Kidney glomerular epithelial cell (primary cell): ENCODE results near the gene ATG2A.

Experiments
- DNase-seq: peaks from one replicate; lab custom pipeline; 2025; lab: John Stamatoyannopoulos, UW

ATG2A gene

DNA sequence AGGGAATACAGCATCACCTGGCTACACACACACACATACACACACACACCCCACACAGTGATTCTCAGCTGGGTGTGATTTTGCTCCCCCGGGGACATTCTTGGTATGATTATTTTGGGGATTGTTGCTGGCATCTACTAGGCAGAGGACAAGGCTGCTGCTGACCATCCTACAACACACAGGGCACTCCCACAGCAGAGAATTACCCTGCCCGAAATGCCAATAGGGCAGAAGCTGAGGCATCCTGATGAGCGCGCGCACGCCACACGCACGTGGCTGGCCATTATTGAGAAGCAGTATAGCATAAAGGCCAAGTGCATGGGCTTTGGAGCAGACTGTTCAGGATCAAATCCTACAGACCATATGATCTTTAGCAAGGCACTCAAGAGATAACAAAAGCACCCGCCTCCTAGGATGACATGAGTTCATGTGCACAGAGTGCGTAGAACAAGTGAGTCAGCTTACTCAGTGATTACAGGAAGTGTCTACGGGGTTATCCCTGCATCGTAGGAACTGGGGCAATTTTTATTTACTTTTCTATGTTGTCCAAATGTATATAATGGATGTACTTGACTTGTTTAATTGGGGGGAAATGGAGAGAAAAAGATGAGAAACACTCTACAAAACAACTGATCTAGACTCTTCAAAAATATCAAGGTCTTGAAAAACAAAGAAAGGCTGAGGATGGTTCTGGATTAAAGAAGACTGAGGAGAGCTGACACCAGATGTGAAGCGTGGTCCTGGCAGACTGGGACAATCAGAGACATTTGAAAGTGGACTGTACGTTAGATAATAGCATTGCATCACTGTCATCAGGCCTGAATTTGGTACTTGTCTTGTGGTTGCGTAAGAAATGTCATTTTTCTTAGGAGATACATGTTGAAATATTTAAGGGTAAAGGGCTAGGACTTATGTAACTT lies 31.4 kb downstream of the ATG2A start:
- peak; percentile 38 for DNase-seq

DNA sequence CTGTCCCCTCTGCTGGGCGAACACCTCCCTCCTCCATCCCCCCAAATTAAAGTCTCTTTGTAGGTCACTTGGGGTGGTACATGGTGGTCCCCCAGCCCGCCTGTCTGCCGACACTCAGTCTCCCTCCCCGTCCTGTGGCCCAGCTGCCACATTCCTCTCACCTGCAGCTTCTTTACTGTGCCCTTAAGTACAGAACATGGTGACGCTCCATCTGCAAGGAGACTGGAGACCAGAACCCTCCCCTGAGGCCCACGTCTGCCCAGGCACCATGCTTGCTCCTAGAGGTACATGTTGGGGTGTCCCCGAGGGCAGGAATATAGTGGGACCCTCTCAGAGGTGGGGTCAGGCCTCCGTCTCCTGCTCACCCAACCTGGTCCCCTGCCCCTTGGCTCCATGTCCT lies 33.0 kb downstream of the ATG2A start:
- DNase-seq, result no peak

DNA sequence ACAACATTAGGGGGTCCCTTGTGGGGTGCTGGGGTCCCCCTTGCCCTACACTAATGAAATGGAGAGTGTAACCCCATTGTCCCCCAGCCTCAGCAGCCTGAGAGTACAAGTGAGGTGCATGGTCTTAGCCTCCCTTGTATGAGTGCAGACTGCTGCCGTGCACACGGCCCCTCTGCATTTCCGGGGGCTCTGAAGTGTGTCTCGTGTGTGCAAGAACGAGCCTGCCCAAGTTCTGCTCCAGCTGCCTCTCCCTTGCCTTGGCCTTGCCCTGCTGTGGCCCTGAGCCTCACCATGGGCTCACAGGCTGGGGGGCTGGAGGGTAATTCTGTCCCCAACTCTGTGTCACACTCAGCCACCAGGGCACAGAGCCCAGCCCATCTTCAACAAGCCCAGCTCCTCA lies 33.4 kb downstream of the ATG2A start:
- DNase-seq, result no peak

DNA sequence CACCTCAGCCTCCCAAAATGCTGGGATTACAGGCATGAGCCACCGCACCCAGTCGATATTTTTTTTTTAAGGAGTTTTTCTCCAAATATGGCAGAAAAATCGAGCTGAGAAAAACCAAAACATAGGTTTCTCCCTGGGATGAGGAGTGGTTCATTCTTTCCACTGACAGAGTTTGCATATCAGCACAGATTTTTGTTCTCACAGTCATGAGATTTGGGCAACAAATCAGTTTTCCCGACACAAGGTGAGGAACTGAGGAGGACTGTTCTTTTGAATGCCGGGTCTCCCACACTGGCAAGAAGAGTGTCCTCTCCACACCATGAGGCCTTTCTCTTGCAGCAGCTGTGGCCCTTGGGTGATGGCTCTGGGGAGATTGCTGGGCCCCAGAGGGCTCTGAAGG lies 34.8 kb downstream of the ATG2A start:
- DNase-seq, result no peak

DNA sequence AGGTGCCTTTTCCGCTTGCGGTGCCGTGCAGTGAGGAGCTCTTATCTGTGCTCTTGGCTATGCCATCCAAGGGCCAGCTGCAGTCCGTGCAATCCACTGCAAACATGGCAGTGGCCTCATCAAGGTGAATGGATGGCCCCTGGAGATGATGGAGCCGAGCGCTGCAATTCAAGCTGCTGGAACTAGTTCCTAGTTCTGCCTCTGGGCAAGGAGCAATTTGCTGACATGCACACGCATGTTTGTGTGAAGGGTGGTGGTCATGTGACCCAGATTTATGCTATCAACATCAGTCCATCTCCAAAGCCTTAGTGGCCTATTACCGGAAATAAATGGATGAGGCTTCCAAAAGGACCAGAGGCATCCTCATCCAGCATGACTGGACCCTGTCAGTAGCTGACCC lies 35.5 kb downstream of the ATG2A start:
- DNase-seq, result no peak

DNA sequence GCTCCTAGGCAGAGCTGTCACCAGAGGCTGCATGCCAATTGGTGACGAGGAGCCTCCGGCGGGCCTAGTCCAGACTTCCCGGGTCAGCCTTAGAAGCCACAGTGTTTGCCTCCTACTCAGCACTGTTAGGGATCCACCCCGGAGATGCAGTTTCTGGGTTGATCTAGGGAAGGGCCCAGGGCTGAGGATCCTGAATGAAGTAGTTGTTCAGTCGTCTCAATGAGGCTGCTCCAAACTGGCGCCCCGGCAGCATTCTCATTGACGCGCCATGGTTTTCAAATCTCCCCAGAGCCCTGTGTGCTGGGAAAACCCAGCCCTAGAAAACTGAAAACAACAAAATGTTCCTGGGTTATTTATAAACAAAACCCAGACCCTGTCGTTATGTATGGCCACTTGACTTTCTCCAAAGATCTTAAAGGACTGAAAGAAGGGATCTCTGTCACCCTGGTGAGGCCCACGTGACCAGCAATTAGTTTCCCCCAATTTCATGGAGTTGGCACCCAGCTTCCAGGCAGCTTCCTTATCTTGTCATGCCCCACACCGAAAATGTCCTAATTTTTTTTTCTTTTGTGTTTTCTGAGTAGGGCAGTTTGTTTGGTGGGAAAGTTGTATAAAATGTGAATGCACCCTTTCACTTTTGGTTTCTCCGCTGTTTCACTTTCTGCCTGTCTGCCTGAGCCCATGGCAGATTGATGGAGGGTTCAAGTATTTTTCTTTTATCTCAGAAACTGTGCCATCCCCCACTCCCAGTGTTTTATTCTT lies 36.6 kb downstream of the ATG2A start:
- DNase-seq, result no peak

DNA sequence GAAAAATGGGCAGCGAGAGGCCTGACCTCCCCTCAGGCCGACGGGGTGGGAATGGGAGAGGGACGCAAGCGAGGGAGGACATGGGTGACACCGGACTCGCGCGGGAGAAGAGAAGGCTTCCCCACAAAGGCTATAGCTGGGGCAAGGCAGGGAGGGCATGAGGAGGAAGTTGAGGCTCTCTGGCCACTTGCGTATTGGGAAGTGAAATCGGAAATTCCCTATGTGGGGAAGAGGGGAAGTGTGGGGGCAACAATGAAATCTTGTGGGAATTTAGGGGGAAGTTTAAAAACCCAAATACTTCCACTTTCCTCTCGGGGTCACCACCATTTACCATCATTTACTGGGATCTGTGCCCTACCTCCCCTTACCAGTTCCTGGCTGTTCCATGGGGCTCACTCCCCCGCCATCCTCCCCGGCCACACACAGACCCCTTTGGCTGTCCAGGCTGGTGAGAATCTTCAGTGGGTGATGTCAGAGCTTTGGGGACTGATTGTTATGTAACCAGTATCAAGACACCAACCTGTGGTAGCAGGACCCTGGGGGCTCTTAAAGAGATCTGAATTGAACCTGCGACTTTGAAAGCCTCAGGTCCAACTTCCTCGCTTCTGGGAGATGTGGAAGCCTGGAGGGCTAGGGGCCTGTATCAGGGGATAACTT lies 37.6 kb downstream of the ATG2A start:
- no peak for DNase-seq

DNA sequence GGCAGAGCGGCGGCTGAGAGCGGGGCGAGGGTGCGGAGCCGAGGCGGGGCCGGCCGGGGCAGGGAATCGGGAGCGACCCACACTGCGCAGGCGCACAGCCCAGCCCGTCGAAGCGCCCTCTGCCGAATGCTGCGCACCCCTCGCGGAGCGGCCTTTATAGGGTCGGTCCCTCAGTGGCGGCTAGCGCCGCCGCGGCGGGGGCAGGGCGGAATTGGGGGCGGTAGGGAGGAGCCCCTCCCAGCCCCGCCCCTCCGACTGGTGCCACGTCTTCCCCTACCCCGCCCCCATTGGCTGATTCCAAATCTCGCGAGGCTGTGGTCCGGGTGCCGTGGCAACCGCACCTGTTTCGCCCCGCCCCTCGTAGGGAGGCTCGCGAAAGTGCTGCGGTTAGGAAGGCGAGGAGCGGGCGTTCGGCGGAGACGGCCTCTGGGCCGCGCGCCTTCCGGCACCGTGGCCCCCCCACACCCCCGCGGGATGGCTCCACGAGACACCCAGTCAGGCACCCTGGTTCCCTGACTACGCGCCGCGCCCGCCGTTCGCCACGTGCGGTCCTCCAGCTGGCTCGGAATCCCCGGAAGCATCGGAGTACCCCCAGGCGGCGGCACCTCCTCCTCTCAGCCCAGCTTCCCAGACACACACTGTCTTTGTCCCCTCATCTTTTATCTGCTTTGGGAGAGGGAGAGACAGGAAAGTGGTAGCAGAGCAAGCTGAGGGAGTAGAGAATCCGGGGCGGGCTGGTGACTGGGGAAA lies 38.3 kb downstream of the ATG2A start, which contains the start of gene EHD1:
EHD1 (minus strand) TSS at position 128 of the 750 bp plus-strand sequence. CDS start 157 bp downstream, outside the sequence.
- DNase-seq, result peak; percentile 96

DNA sequence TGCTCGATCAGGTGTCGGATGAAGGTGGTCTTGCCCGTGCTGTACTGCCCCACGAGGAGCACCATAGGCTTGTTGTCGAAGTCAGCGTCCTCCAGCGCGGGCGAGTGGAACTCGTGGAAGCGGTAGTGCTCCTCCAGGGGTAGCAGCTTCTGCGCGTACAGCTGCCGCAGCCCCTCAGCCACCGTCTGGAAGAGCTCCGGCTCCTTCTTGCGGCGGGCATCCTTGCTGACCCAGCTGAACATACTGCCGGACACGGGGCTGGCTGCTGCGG lies 38.9 kb downstream of the ATG2A start:
- DNase-seq, result no peak

DNA sequence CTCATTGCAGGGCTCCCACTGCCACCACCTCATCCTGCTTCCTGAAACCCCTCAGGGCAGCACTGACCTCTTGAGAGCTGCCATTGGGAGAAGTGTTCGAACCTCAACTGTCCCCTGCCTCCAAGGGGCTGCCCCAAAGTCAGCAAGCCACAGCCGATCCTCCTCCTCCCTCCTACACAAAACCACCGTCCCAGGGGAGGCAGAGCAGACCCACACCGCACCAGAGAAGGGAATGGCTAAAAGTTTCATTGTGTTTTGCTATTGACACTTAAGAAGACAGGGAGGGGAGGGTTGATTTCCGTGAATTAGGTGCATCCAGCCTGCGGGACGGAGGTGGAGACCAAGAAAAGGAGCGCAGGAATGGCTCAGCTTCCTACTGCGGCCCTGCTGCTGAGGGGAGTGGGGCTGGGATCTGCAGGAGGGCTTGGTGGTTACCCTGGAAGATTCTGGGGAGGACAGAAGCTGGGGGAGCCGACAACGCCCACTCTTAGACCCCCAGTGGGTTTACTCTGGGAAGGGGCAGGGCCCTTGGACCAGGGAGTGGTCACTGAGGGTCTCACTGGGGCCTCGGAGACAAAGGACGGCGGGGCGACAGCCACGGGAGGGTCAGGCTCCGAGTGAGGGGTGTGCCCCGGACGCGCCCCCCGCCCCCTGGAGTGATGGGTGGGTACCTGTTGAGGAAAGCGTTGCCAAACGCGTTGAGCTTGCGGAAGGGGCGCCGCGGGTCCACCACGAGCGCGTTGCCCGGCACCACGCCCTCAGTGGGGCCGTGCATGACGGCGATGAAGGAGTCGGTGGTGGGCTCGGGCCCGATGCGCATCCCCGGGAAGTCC lies 39.4 kb downstream of the ATG2A start:
- no peak for DNase-seq

DNA sequence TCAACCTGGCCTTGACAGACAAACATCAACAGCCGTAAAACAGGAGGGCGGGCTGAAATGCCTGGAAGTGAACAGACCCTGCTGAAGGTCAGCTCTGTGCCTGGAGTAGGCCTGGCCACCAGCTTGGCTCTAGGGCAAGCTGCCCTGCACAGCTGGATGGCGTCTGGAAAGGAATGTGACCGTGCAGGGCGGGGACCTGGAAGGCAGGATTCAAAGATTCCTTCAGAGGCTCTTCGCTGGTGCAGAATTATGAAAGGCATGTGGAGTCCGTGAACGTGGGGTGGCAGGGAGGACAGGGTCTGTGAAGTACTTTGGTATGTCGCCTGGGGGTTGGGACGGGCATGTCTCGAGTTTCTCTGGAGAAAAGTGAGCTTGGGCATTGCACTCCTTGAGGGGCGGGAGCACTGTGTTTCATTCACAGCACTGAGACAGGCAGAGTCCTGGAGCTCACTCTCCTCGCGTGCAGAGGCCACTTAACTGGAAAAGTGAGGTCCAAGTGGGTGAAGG lies 40.1 kb downstream of the ATG2A start:
- peak; percentile 80 for DNase-seq

DNA sequence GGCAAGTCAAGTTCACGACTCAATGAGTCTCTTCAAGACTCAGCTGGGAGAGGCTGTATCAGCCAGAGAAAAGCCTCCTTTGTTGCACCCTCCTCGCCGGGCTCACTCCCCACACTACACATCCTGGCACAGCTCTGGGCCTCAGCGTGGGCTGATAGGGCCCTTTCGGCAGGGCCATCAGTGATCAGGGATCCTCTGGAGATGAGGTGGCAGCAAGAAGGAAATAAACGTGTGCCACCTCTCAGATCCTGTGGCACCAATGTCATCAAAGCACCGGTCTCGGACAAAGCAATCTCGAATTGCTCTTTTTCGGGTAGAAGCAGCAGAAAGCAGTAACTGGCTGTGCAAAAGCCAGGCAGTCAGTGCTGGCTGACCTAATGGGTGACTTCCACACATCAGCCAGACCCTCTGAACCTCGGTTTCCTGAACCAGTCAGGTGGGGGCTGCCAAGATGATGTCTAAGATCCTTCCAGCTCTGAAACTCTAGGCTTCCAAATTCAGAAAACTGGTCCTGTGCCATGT lies 40.7 kb downstream of the ATG2A start:
- DNase-seq, result no peak

DNA sequence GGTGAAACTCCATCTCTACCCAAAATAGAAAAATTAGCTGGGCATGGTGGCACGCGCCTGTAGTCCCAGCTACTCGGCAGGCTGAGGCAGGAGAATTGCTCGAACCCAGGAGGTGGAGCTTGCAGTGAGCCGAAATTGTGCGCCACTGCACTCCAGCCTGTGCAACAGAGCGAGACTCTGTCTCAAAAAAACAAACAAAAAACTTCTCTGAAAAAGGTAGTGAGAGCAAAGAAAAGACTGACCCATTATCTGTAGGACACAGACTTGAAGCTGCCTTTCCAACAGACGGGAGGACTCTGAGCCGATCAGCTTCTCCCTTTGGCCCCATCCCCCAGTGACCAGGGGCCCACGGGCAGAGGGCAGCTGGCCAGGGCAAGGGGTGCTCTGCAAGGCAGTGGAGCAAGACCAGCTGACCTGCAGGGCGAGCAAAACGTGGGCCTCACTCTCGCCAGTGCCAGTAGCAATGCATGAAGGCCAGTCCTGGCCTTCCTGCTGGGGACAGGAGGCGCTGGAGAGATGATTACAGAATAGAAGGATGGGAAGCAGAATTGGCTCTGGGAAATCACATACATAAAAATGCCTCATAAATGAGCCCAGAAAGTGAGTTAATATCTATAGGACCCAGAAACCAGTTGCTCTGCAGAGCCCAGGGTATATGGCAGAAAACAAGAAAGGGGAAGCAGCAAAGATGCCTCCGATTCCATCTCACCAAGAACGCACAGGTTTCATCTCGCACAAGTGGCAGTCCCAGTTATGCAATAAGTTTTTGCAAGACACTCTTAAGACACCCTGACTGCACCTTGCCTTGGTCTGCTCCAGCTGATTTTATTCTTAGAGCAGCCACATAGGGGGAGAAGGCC lies 41.4 kb downstream of the ATG2A start:
- no peak for DNase-seq

DNA sequence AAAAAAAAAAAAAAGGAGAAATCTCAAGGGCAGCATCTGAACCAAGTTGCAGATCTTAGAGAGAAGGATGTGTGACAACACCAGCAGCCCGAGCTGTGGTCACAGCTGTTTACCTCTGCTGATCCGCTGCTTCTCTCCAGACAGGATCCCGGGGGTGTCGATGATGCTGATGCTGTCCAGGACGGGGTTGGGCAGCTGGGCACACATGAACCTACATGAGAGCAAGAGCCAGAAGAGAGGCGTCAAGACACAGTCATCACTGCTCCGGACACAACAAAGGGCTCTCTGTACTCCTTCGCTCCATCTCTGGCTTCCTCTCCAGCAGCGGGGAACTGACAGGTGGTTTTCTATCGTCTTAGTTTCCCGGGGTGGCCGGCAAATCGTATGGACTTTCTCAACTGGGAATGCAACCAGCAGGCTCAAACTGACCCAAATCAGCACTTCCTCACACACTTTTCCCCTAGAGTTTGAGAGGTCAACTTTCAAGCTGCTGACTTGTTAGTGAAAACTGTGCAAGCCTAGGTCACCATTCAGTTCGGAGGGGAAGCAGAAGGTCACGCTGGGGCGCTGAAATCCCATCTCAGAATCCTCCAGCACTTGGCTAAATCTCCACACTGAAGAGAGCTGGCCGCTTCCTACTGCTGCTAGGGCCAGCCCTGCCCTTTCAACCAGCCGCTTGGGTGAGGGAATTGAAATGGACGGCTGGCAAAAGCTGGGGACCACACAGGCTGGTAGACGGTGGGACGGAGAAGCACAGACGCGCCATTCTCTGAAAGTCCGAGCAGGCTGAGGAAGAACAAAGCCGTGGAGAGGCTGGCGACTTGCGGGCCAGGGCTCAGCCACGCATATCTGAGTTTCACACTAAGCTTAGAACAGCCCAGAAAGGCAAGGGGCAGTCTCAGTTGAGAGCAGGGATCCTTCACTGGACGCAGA lies 42.4 kb downstream of the ATG2A start:
- no peak for DNase-seq

DNA sequence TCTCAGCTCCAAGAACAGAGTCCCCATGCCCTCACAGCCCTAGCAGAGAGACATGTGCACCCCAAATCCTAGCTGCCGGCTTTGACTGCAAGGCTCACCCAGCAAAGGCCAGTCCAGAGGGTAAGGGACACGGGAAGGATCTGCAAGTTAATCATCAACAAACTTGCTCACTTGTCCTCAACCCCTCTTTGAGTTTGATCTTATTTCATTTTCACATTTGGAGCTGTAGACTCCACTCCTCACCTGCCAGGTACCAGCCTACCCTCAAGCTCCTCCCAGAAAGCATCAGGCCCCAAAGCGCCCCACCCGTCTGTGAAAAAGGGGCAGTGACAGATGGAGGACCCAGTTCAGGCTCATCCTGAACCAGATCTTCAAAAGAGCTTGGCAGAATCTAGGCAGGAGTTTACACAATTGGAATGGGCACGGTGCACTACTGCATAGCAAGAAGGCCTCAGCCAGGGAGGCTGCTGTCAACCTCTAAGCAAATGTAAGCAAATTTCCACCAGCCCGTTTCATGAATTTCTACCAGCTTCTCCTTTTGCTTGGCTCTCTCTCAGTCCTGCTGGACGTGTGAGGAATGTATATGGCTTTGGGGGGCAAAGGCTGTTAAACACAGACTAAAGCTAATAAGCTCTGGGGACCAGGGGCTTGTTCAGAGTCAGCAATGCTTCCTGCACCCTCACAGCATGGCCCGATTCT lies 44.1 kb downstream of the ATG2A start:
- DNase-seq, result no peak

DNA sequence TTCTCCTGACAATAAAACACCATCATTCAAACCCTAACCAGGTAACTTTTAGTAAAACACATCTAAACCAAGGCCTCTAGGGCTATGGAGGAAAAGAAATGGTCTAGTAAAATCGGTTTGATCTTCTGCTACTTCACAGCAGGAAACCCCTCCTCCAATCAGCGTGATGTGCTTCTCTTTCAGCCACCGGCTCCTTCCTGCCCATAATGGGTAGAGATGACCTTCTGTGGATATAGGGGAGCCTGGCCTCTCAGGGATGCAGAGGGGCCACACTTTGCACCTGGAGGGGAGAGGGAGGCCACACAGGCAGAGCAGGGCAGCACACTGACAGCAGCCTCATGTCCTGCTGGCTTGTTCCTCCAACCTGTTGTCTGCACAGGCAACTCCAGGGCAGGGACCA lies 45.5 kb downstream of the ATG2A start:
- DNase-seq, result no peak

DNA sequence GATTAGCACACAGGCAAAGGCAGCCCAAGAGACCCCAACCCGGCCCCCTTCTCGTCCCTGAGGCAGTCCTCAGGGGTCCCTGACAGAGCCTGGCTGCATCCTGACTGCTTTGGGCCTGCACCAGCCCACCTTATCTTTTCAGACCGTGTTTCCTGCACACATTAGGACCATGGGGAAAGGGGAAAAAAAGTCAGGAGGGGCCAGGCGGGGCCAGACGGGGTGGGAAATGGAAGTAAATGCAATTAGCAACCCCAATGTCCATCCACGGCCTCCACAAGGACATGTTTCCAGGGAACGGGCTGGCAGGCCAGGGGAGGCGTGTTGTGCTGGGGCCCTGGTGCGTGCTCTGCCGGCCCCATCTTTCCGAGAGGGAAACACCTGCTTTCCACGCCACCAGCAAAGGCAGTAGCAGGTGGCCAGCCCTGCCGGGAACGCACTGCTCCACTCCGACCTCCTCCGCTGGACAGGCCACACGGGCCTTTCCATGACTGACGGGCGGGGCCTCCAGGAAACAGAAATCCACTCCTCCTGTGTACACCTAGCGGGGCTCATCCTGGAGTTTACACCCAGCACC lies 46.0 kb downstream of the ATG2A start:
- DNase-seq, result no peak
